PFSK-1 (cell line): ENCODE results near the gene PDIA2.

Source experiments
- FOXP2 ChIP-seq: optimal IDR thresholded peaks from 2 replicates; pipeline ENCODE3; 2011; ENCODE audit warnings: borderline replicate concordance, control low read depth, inconsistent platforms; ENCODE audit not compliant: insufficient read depth; ENCODE audit errors: extremely low read length, extremely low read depth
- POLR2AphosphoS5 ChIP-seq: IDR thresholded peaks from 2 replicates; pipeline ENCODE4 v1.6.1; 2012; ENCODE audit warnings: low read depth, mild to moderate bottlenecking, control low read depth, low read length, moderate library complexity
- SIN3A ChIP-seq: IDR thresholded peaks from 2 replicates; pipeline ENCODE4 v1.6.1; 2012; ENCODE audit warnings: mild to moderate bottlenecking, low read length, moderate library complexity, borderline replicate concordance; ENCODE audit not compliant: insufficient read depth
- TAF1 ChIP-seq: IDR thresholded peaks from 2 replicates; pipeline ENCODE4 v1.6.1; 2012; ENCODE audit warnings: low read length, control low read depth, borderline replicate concordance; ENCODE audit not compliant: insufficient read depth
- TF ChIP-seq, protein P1 (sequence below), 2 experiments: IDR thresholded peaks; 2 replicates each; pipeline versions ENCODE4 v1.6.1 to v1.8.0; 2011 to 2012; ENCODE audit warnings: low read depth in 2 of 2, low read length in 2 of 2, control low read depth in 1 of 2, inconsistent platforms in 1 of 2, mild to moderate bottlenecking in 1 of 2, moderate library complexity in 1 of 2; ENCODE audit not compliant: insufficient read depth in 1 of 2

GRCh38 chr16:280552-280951, 2.4 kb upstream of the PDIA2 start, which contains the start of gene ARHGDIG:
- TF ChIP-seq TAF1 (no peak), POLR2AphosphoS5 (no peak), SIN3A (no peak), FOXP2 (no peak)
- TF ChIP-seq, protein P1, sequence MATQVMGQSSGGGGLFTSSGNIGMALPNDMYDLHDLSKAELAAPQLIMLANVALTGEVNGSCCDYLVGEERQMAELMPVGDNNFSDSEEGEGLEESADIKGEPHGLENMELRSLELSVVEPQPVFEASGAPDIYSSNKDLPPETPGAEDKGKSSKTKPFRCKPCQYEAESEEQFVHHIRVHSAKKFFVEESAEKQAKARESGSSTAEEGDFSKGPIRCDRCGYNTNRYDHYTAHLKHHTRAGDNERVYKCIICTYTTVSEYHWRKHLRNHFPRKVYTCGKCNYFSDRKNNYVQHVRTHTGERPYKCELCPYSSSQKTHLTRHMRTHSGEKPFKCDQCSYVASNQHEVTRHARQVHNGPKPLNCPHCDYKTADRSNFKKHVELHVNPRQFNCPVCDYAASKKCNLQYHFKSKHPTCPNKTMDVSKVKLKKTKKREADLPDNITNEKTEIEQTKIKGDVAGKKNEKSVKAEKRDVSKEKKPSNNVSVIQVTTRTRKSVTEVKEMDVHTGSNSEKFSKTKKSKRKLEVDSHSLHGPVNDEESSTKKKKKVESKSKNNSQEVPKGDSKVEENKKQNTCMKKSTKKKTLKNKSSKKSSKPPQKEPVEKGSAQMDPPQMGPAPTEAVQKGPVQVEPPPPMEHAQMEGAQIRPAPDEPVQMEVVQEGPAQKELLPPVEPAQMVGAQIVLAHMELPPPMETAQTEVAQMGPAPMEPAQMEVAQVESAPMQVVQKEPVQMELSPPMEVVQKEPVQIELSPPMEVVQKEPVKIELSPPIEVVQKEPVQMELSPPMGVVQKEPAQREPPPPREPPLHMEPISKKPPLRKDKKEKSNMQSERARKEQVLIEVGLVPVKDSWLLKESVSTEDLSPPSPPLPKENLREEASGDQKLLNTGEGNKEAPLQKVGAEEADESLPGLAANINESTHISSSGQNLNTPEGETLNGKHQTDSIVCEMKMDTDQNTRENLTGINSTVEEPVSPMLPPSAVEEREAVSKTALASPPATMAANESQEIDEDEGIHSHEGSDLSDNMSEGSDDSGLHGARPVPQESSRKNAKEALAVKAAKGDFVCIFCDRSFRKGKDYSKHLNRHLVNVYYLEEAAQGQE (IDR thresholded peaks at IDR 0.05; ENCODE audit: insufficient read depth in 1 of 2, low read depth in 2 of 2, low read length in 2 of 2) = no peak
